HG03108 (cell line): Measurements from ENCODE around the gene FILIP1L.

Experiments used
- ATAC-seq: cut with Tn5 transposase; IDR thresholded peaks from one replicate; pipeline ENCODE4 v1.9.1; 2021; ENCODE audit warnings: moderate library complexity; ENCODE audit not compliant: unreplicated experiment

Gene FILIP1L

DNA sequence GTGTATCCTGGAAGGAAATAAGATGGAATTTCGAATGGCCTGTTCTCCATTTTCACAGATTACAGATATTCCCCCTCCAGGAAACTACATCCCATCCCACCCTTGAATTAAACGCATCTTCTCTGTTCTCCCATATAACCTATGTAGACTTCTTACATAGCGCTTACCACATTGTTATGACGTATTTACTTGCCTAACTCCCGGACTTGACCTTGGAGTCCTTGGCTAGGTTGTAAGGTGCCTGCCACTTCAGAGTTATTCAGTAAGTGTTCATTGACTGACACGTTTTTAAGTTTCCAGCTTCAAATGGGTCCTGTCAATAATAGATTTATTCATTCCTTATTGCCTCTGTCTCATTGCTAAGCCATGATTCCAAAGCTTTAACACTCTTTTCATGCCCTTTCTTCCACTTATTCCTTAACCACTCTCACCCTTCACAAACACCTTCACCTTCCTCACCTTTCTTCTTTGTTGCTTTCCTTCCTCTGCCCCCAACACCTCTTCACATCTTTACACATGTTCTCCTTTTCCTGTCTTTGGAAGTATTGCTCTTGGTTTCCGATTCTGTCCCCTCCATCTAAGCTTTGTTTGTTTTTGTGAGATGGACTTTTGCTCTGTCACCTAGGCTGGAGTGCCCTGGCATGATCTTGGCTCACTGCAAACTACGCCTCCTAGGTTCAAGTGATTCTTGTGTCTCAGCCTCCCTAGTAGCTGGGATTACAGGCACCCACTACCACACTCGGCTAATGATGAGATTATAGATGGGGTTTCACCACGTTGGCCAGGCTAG, 158.3 kb downstream of the FILIP1L start:
- ATAC-seq = no peak

DNA sequence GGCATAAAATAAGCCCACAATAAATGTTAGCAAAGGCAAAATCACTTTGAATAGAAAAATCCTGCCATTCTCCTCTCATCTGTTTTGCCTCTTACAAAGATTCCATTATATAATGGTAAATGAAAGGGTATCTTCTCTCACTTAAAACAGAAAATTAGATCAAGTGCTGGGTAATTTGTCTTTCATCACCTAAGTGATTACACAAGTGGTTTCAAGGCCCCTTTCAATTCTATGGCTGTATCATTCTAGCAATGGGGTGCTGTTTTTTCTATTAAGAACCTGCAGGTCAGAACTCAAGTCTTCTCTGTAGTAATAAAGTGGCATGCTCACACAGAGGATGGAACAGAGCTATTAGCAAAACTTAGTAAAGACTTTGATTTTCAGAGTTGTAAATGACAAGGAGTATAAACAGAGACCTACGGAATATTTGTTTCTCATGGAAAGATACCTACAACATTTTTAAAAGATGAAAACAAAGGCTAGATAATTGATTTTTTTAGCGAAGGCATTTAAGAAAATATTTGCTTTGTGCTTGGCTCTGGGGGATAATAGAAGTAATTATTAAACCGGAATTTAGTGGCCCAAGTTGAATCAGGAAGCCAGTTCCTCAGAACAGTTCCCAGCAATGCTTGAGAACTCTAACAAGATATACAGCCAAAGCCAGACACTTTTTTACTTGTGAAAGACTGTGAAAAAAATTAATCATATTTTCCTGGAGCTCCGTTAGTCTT, 159.2 kb downstream of the FILIP1L start:
- no peak for ATAC-seq

- no peak for ATAC-seq
Measured at GRCh38 chr3:99953596-99953995, 160.7 kb downstream of the FILIP1L start.

DNA sequence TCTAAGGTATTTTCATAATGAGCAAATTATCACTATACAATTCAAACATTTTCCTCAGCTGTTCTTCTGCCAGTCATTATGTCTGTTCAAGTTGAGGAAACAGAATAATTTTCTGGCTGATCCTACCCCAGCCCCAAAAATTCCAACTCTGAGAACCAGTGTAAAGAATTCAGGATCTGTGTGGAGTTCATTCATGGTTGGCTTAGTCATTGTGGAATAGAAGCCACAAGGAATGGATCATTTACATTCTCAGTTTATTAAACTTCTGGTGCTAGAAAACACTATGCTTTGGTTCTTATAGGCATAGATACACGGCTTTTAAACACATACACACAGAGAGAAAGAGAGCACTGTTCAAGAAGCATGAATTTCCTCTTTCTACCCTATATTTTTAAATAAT, 162.0 kb downstream of the FILIP1L start:
- ATAC-seq = no peak

DNA sequence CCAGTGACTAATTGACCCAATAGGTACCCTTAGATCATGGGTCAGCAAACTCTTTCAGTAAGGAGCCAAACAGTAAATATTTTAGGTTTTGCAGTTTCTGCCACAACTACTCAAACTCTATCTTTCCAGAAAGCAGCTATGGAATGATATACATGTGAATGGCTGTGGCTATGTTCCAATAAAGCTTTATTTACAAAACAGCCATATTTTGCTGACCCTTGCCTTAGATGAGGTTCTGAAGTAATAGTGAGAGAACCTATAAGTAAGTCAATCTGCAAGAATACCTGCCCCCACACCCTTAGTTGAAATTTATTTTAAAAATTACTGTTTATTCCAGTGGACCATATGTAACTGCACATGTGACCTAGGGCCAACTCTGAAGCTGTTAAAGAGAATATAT, 162.6 kb downstream of the FILIP1L start:
- ATAC-seq = no peak

DNA sequence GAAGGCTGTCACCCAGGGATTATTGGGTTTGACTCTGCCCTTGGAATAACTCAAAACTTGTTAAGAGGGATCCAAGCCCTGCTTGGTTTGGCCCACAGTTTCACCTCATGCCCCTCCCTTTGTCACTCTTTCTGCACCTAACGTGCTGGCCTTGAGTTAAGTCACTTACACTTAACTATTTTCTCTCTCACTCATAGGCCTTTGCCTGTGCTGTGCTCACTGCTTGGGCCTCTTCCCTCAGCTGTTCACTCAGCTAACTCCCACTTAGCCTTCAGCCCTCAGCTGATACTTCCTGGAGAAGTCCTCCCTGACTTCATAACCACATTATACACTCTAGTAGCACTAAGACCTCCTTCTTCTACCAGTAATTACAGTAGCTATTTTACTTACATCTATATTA, 163.4 kb downstream of the FILIP1L start:
- ATAC-seq = no peak

- ATAC-seq = no peak
Measured at GRCh38 chr3:99949956-99950670, 164.2 kb downstream of the FILIP1L start.

GRCh38 chr3:99948467-99949089, 165.7 kb downstream of the FILIP1L start:
- ATAC-seq = no peak

DNA sequence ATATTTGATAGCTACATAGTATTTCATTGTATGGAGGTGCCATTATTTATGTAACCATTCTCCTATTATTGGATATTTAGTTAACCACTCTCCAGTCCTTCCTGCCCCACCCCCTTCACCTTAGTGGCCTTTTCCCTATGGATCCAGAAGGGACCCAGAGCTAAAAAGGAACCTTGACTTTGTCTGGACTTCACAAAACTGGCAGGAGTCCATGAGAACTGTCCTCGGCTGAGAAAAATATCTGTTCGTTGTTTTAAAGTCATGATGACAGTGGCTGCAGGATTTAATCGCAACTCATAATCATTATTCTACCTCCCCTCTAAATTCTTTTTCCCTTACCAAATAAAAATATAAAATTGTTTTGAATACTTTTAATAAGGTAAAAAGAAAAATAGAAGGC, 166.9 kb downstream of the FILIP1L start:
- no peak for ATAC-seq

- ATAC-seq = no peak
Measured at GRCh38 chr3:99945328-99945995, 168.8 kb downstream of the FILIP1L start.

- ATAC-seq = no peak
Measured at GRCh38 chr3:99943931-99944761, 170.2 kb downstream of the FILIP1L start.

DNA sequence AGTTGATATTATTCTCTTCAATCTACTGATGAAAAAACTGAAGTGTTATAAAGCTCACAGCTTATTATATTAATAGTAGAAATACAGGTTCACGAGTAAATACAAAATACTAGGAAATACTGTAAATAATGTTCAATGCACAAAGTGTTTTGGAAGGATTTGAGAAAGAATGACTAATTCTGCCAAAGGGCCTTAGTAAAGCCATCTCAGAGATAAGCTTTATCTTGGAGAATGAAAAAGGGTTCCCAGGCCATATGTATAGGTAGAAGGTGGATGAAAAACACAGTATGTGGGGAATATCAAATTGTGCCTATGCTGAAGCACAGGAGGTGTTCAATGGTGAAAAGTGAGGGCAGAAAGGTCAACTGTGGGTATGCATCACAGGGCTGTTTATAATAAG, 173.1 kb downstream of the FILIP1L start:
- no peak for ATAC-seq

DNA sequence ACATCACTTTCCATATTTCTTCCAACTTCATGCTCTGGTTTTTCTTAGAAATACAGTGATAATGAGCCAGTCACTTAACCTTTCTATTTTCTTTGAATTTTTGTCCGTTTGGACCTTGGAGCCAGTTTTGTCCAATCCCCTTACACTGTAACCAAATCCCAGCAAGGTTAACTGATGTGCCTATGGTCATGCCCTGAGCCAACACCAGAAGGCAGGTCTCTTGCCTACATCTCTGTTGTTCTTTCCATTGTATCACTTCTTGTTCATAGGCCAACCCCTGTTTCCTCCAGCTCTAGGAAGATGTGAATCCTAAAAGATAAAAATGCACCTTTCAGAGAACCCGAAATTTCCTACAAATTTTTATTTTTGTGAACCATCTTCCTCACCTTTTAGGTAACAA, 174.0 kb downstream of the FILIP1L start:
- ATAC-seq = no peak

DNA sequence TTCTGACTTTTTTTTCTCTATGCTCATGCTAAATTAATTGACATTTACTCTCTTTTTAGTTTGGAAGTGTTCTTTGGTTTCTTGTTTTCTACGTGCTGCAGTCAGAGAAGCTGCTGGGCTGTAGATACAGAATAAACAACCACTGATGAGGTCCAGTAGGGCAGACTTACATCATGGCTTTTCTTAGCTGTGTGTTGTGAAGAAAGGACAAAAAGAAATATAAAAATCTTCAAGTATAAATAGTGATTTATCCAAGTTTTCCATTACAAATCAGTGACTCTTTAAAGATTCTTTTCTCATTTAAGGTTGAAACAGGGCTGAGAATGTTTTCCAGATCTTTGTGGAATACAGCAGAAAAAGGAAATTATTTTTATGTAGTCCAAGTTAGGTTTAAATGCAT, 174.4 kb downstream of the FILIP1L start:
- no peak for ATAC-seq

DNA sequence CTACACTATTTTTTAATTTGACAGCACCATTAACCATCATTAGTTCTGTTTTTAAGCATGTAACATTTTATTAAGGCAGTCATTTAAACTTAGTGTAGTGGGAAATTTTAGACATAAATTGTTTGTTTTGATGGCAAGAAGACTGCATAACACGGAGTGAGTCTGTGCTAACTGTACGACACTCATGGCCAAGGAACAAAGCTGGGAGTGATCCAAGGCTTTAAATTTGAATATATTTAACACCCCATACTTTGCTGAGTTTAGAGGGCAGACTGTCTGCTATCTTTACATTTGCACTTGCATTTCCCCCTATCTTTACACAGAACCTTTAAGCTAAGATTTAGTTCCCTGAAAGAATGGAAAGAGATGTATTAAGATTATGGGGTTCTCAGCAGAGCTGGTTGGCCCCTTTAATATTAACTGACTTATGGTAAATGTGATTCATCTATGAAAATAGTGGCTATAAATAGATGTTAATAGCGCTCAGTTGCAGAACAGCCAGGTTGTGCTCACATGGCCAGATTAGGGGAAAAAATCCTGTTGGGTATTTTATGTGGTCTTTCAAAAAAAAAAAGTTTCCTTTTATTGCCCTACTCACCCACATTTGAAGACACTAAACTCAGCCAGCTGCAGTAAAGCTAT, 175.9 kb downstream of the FILIP1L start:
- ATAC-seq = peak; percentile 34

GRCh38 chr3:99934975-99935797, 179.1 kb downstream of the FILIP1L start:
- ATAC-seq = no peak

DNA sequence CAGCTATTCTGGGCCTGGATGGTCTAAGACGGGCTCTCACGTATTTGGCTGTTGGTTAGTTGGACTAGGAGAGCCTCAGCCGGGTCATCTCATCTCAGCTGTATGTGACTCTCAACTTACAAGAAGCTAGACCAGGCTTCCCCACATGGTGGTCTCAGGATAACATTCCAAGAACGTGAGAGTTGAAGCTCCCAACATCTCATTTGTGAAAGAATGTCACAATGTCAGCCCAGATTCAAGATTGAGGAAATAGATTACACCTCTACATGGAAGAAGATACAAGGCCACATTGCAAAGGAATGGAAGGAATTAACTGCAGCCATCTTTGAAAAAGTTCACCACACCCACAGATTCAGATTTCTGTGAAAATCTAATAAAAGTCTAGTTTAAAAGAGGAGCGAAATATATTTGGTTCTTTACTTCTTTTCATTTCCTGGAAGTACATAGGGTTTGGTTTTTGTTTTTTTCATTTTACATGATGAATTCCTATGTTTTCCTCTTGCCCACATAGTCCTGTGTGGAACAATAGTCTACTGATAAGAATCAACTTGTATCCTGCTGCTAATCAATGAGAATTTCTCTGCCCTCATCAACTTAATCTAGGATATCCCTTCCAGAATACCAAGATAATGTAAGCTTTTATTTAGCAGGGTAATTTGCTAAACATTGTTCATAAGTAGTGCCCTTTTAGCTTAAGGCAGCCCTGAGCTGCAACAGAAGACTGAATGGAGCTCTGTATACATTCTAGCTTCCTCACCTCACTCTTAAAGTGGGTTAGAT, 180.1 kb downstream of the FILIP1L start:
- no peak for ATAC-seq

GRCh38 chr3:99931059-99931458, 183.2 kb downstream of the FILIP1L start:
- no peak for ATAC-seq
